Lower lobe of right lung (tissue), 2 donors: ENCODE measurements around the gene EPB41. TPM values are rescaled to one million over a fixed set of nuclear protein-coding genes. Genes with fewer than 3 reads are reported as not detected.
A peak's percentile ranks its signal among the peaks of the same experiment; 100 is the strongest.

Source experiments
- ATAC-seq, 2 donors: fragments of 200-7000 bp; cut with Tn5 transposase; one replicate each; pipeline ENCODE4 v1.9.1; 2020 to 2022; ENCODE audit warnings: mild to moderate bottlenecking in 2 of 2, moderate library complexity in 2 of 2
- DNase-seq: peaks from one replicate; pipeline ENCODE4 v3.0.0-alpha.2; 2020
- H3K27ac ChIP-seq: fragments of 200-600 bp; one replicate; pipeline ENCODE4 v1.8.0; 2022
- H3K27me3 ChIP-seq: fragments of 200-600 bp; one replicate; pipeline ENCODE4 v1.8.0; 2022; ENCODE audit warnings: low read depth
- H3K36me3 ChIP-seq: fragments of 200-600 bp; one replicate; pipeline ENCODE4 v1.8.0; 2022; ENCODE audit warnings: mild to moderate bottlenecking
- H3K4me1 ChIP-seq: fragments of 200-600 bp; one replicate; pipeline ENCODE4 v1.8.0; 2022
- H3K4me3 ChIP-seq: fragments of 200-600 bp; one replicate; pipeline ENCODE4 v1.8.0; 2022; ENCODE audit warnings: mild to moderate bottlenecking
- H3K9me3 ChIP-seq: fragments of 200-600 bp; one replicate; pipeline ENCODE4 v1.8.0; 2022
- intact Hi-C: fragments of 100-400 bp; cut with DNase I; formaldehyde crosslinking; loops from one replicate; pipeline ENCODE4 v1.11.0; 2022
- total RNA-seq: library from RNA; stranded (reverse); fragmentation: NEBNext Ultra II Directional; extraction: Animal tissue kit (Norgen Biotek cat#: 25700); gene quantifications from one replicate; pipeline ENCODE4 v1.2.1, GENCODE V29; 2021
- TF ChIP-seq, protein P1 (sequence below): fragments of 200-600 bp; IDR thresholded peaks from one replicate; pipeline ENCODE4 v1.8.0; 2022; ENCODE audit warnings: antibody characterized with exemption, mild to moderate bottlenecking
- donor health status: DM: no; HTN: yes; CAD: no; lungs with severe emphysema.

The EPB41 gene
- total RNA-seq, 1 donor from 2014 or later, result 58.6 TPM

- intact Hi-C loops, result no loop called here
- TF ChIP-seq, protein P1, sequence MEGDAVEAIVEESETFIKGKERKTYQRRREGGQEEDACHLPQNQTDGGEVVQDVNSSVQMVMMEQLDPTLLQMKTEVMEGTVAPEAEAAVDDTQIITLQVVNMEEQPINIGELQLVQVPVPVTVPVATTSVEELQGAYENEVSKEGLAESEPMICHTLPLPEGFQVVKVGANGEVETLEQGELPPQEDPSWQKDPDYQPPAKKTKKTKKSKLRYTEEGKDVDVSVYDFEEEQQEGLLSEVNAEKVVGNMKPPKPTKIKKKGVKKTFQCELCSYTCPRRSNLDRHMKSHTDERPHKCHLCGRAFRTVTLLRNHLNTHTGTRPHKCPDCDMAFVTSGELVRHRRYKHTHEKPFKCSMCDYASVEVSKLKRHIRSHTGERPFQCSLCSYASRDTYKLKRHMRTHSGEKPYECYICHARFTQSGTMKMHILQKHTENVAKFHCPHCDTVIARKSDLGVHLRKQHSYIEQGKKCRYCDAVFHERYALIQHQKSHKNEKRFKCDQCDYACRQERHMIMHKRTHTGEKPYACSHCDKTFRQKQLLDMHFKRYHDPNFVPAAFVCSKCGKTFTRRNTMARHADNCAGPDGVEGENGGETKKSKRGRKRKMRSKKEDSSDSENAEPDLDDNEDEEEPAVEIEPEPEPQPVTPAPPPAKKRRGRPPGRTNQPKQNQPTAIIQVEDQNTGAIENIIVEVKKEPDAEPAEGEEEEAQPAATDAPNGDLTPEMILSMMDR, result no peak
- Histone ChIP-seq H3K36me3 (no peaks in the 10 kb centered on the region), H3K27me3 (no peaks in the 10 kb centered on the region), H3K9me3 (no peaks in the 10 kb centered on the region), H3K27ac (no peak overlapping the region), H3K4me3 (no peak overlapping the region), H3K4me1 (peaks cover 19% of the 10 kb centered on the region)
- DNase-seq, result no peak
- no peak for ATAC-seq
Observed at GRCh38 chr1:28917757-28918118, 3.4 kb downstream of the EPB41 start.

DNA sequence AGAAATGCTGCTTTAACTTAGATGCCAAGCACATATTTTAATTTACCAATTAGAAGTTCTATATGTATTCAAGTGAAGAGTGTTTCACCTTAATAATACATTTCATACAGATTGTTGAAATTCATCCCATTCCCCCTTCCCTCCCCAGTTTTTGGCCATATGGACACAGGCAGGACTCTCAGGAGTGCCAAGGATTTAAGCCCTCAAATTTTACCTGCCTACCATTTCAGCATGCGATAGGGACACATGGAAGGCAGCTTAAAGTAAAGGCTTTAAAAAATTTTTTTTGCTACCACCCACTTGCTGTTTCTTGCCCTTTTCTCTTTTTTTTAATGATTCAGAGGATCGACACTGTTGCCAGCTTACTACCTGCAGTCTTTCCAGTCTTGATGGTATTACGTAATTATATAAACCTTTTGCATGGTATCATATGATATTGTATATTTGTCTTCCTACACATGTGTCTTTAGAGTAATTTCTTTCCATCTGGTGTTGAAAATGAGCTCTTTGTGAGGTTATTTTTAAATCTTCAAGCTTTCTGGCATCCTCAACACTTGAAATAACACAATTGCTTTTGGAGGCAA lies 7.0 kb downstream of the EPB41 start:
- no peaks in the 10 kb centered on the region for H3K9me3 ChIP-seq
- TF ChIP-seq, protein P1, result no peak
- ATAC-seq (no peak), DNase-seq (no peak)
- no peak overlapping the region for H3K4me3 ChIP-seq
- H3K27me3 ChIP-seq, result no peaks in the 10 kb centered on the region
- peaks cover 3% of the 10 kb centered on the region for H3K4me1 ChIP-seq
- no peak overlapping the region for H3K27ac ChIP-seq
- intact Hi-C loops, result no loop called here
- no peaks in the 10 kb centered on the region for H3K36me3 ChIP-seq

- no peaks in the 10 kb centered on the region for H3K27me3 ChIP-seq
- DNase-seq (no peak), ATAC-seq (no peak)
- no peaks in the 10 kb centered on the region for H3K9me3 ChIP-seq
- no peaks in the 10 kb centered on the region for H3K36me3 ChIP-seq
- TF ChIP-seq, protein P1, result no peak
- no peak overlapping the region for H3K4me3 ChIP-seq
- H3K4me1 ChIP-seq, result peaks cover 29% of the 10 kb centered on the region
- H3K27ac ChIP-seq, result no peak overlapping the region
- intact Hi-C loops, result no loop called here
Observed at GRCh38 chr1:28925350-28925891, 11.1 kb downstream of the EPB41 start.

DNA sequence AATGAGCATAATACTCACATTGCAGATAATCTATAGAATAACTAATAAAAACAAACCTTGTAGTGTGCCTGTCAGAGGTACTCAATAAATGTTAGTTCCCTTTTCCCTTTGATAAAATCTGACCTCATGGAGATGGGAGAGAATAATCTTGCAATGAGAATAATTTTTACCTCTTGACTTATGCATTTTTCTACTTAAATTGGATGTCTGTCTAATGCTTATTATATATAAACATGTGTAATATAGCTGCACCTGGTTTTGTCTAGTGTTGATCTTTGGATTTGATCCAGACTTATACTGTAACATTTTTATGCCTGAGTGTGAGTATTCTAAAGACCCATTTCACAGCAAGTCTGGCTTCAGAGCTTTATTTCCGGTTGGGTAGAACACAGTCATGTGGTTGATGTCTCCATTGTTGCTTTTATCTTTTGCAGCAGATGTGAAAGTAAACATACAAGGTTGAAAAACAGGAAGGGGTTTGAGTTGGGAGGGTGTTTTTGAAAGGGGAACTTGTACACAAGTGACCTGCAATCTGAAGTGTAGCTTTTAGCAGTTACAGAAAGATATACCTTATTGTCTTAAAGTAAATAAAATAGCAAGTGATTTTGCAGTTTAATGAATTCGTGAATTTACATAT lies 12.4 kb downstream of the EPB41 start:
- peak overlapping the region; percentile 55 for H3K27ac ChIP-seq
- peaks cover 29% of the 10 kb centered on the region for H3K4me1 ChIP-seq
- ATAC-seq, result peak; percentile 81 to 82
- TF ChIP-seq, protein P1, result no peak
- H3K4me3 ChIP-seq, result peak overlapping the region; percentile 12
- DNase-seq, result no peak
- no peaks in the 10 kb centered on the region for H3K27me3 ChIP-seq
- no peaks in the 10 kb centered on the region for H3K9me3 ChIP-seq
- H3K36me3 ChIP-seq, result no peaks in the 10 kb centered on the region
- intact Hi-C loops, result no loop called here

DNA sequence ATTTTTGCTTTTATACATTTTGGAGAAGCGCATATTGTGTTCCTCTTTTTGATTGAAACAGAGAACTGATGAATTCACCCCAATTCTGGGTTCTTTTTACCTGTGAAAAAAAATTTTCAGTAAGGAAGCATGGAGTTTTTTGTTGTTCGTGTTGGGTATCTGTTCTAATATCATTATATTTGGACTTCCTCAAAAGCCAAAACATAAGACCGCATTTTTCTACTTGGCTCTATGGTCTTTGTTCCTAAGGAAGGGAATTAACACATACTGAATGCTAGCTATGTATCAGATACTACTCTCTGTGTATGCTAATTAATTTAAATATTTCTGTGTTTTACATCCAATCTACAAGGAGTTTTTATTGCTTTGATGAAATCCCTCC lies 12.9 kb downstream of the EPB41 start:
- TF ChIP-seq, protein P1, result no peak
- H3K4me3 ChIP-seq, result peak overlapping the region; percentile 12
- H3K9me3 ChIP-seq, result no peaks in the 10 kb centered on the region
- DNase-seq, result no peak
- intact Hi-C loops, result no loop called here
- no peaks in the 10 kb centered on the region for H3K27me3 ChIP-seq
- H3K27ac ChIP-seq, result peak overlapping the region; percentile 55
- H3K36me3 ChIP-seq, result no peaks in the 10 kb centered on the region
- peaks cover 29% of the 10 kb centered on the region for H3K4me1 ChIP-seq
- ATAC-seq, result no peak
